ENCODE data around the gene WDSUB1. TPM values are rescaled to one million over a fixed set of nuclear protein-coding genes. Genes with fewer than 3 reads are reported as not detected.

Gene WDSUB1
- total RNA-seq, 1 experiment from 2014 or later = not detected

- Histone ChIP-seq H3K9me2 (replicated peaks; ENCODE audit: insufficient read depth, low read length) (no peaks in the 10 kb centered on the region), H3K4me1 (ENCODE audit: low read length) (no peaks in the 10 kb centered on the region), H3K79me2 (ENCODE audit: low read length) (no peaks in the 10 kb centered on the region), H3K4me3 (ENCODE audit: low read length) (no peak overlapping the region), H3K9me3 (ENCODE audit: low read length) (no peaks in the 10 kb centered on the region), H3K9ac (ENCODE audit: low read length) (no peak overlapping the region), H3K4me2 (ENCODE audit: low read depth, low read length, poor library complexity, severe bottlenecking) (no peak overlapping the region), H2AFZ (ENCODE audit: low read length) (no peak overlapping the region), H4K20me1 (ENCODE audit: insufficient read depth, low read depth, low read length) (no peaks in the 10 kb centered on the region), H3K27ac (ENCODE audit: low read length) (no peak overlapping the region), H3K27me3 (ENCODE audit: low read length) (no peaks in the 10 kb centered on the region), H3K36me3 (ENCODE audit: insufficient read depth, low read length) (no peaks in the 10 kb centered on the region)
- DNase-seq = no peak
These were observed 6.8 kb downstream of the WDSUB1 start for GRCh38 chr2:159279700-159280099.

- Histone ChIP-seq H3K4me2 (ENCODE audit: low read depth, low read length, poor library complexity, severe bottlenecking) (no peak overlapping the region), H3K9ac (ENCODE audit: low read length) (no peak overlapping the region), H3K4me1 (ENCODE audit: low read length) (no peaks in the 10 kb centered on the region), H3K9me2 (replicated peaks; ENCODE audit: insufficient read depth, low read length) (no peaks in the 10 kb centered on the region), H3K9me3 (ENCODE audit: low read length) (no peaks in the 10 kb centered on the region), H4K20me1 (ENCODE audit: insufficient read depth, low read depth, low read length) (no peaks in the 10 kb centered on the region), H3K36me3 (ENCODE audit: insufficient read depth, low read length) (no peaks in the 10 kb centered on the region), H3K79me2 (ENCODE audit: low read length) (no peaks in the 10 kb centered on the region), H3K27me3 (ENCODE audit: low read length) (no peaks in the 10 kb centered on the region), H2AFZ (ENCODE audit: low read length) (no peak overlapping the region), H3K4me3 (ENCODE audit: low read length) (no peak overlapping the region), H3K27ac (ENCODE audit: low read length) (no peak overlapping the region)
- DNase-seq = no peak
These were observed 11.4 kb downstream of the WDSUB1 start for GRCh38 chr2:159275111-159275510.

GRCh38 chr2:159272156-159272555, 14.3 kb downstream of the WDSUB1 start:
- DNase-seq = no peak
- H2AFZ ChIP-seq (ENCODE audit: low read length) = no peak overlapping the region
- H3K9me2 ChIP-seq (replicated peaks; ENCODE audit: insufficient read depth, low read length) = no peaks in the 10 kb centered on the region
- H3K4me1 ChIP-seq (ENCODE audit: low read length) = no peaks in the 10 kb centered on the region
- H3K4me2 ChIP-seq (ENCODE audit: low read depth, low read length, poor library complexity, severe bottlenecking) = no peak overlapping the region
- no peak overlapping the region for H3K9ac ChIP-seq (ENCODE audit: low read length)
- no peaks in the 10 kb centered on the region for H3K27me3 ChIP-seq (ENCODE audit: low read length)
- no peaks in the 10 kb centered on the region for H3K36me3 ChIP-seq (ENCODE audit: insufficient read depth, low read length)
- H4K20me1 ChIP-seq (ENCODE audit: insufficient read depth, low read depth, low read length) = no peaks in the 10 kb centered on the region
- H3K4me3 ChIP-seq (ENCODE audit: low read length) = no peak overlapping the region
- H3K27ac ChIP-seq (ENCODE audit: low read length) = no peak overlapping the region
- no peaks in the 10 kb centered on the region for H3K79me2 ChIP-seq (ENCODE audit: low read length)
- H3K9me3 ChIP-seq (ENCODE audit: low read length) = no peaks in the 10 kb centered on the region

- H3K9me3 ChIP-seq (ENCODE audit: low read length) = no peaks in the 10 kb centered on the region
- no peaks in the 10 kb centered on the region for H4K20me1 ChIP-seq (ENCODE audit: insufficient read depth, low read depth, low read length)
- H3K4me2 ChIP-seq (ENCODE audit: low read depth, low read length, poor library complexity, severe bottlenecking) = no peak overlapping the region
- no peaks in the 10 kb centered on the region for H3K4me1 ChIP-seq (ENCODE audit: low read length)
- no peak overlapping the region for H3K9ac ChIP-seq (ENCODE audit: low read length)
- DNase-seq = no peak
- no peak overlapping the region for H3K27ac ChIP-seq (ENCODE audit: low read length)
- H3K79me2 ChIP-seq (ENCODE audit: low read length) = no peaks in the 10 kb centered on the region
- H3K4me3 ChIP-seq (ENCODE audit: low read length) = no peak overlapping the region
- no peaks in the 10 kb centered on the region for H3K36me3 ChIP-seq (ENCODE audit: insufficient read depth, low read length)
- no peak overlapping the region for H2AFZ ChIP-seq (ENCODE audit: low read length)
- H3K9me2 ChIP-seq (replicated peaks; ENCODE audit: insufficient read depth, low read length) = no peaks in the 10 kb centered on the region
- no peaks in the 10 kb centered on the region for H3K27me3 ChIP-seq (ENCODE audit: low read length)
These were observed 15.6 kb downstream of the WDSUB1 start for GRCh38 chr2:159270744-159271379.

DNA sequence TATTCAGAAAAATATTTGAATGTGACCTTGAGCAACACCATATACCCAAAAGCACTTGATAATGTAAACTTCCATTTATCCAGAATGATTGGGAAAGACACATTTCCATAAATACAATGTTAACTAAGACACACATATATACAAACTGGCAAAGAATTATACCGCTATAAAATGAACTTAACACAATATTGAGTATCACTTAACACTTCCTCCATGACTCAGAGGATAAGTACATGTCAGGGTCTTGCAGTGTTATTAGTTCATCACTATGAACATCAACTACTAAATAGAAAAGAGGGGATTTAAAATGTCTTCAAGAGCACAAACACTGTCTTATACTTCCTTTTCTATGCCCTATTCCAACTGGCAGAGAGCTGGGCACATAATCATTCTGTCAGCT, 18.6 kb downstream of the WDSUB1 start:
- Histone ChIP-seq H3K9ac (ENCODE audit: low read length) (no peak overlapping the region), H3K4me1 (ENCODE audit: low read length) (no peaks in the 10 kb centered on the region), H2AFZ (ENCODE audit: low read length) (no peak overlapping the region), H3K4me3 (ENCODE audit: low read length) (no peak overlapping the region), H3K9me2 (replicated peaks; ENCODE audit: insufficient read depth, low read length) (no peaks in the 10 kb centered on the region), H3K36me3 (ENCODE audit: insufficient read depth, low read length) (no peaks in the 10 kb centered on the region), H3K4me2 (ENCODE audit: low read depth, low read length, poor library complexity, severe bottlenecking) (no peak overlapping the region), H3K9me3 (ENCODE audit: low read length) (no peaks in the 10 kb centered on the region), H3K27ac (ENCODE audit: low read length) (no peak overlapping the region), H4K20me1 (ENCODE audit: insufficient read depth, low read depth, low read length) (no peaks in the 10 kb centered on the region), H3K27me3 (ENCODE audit: low read length) (no peaks in the 10 kb centered on the region), H3K79me2 (ENCODE audit: low read length) (no peaks in the 10 kb centered on the region)
- no peak for DNase-seq

DNA sequence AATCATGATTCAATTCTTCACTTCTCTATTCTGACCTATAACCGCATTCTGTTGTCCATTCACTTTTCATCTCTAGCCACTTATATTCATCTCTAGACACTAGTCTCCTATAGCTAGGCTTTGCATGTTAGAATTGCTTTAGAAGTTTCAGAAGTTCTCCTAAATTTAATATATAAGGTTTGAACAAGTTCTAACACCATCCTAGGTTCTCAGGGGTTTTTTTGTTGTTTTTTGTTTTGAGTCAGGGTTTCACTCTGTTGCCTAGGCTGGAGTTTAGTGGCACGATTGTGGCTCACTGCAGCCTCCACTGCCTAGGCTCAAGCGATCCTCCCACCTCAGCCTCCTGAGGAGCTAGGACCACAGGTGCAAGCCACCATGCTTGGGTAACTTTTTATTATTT, 19.9 kb downstream of the WDSUB1 start:
- Histone ChIP-seq H3K9me3 (ENCODE audit: low read length) (no peaks in the 10 kb centered on the region), H3K79me2 (ENCODE audit: low read length) (no peaks in the 10 kb centered on the region), H3K27ac (ENCODE audit: low read length) (no peak overlapping the region), H2AFZ (ENCODE audit: low read length) (no peak overlapping the region), H3K9ac (ENCODE audit: low read length) (no peak overlapping the region), H3K27me3 (ENCODE audit: low read length) (no peaks in the 10 kb centered on the region), H4K20me1 (ENCODE audit: insufficient read depth, low read depth, low read length) (no peaks in the 10 kb centered on the region), H3K4me3 (ENCODE audit: low read length) (no peak overlapping the region), H3K4me1 (ENCODE audit: low read length) (no peaks in the 10 kb centered on the region), H3K9me2 (replicated peaks; ENCODE audit: insufficient read depth, low read length) (no peaks in the 10 kb centered on the region), H3K36me3 (ENCODE audit: insufficient read depth, low read length) (no peaks in the 10 kb centered on the region), H3K4me2 (ENCODE audit: low read depth, low read length, poor library complexity, severe bottlenecking) (no peak overlapping the region)
- no peak for DNase-seq

DNA sequence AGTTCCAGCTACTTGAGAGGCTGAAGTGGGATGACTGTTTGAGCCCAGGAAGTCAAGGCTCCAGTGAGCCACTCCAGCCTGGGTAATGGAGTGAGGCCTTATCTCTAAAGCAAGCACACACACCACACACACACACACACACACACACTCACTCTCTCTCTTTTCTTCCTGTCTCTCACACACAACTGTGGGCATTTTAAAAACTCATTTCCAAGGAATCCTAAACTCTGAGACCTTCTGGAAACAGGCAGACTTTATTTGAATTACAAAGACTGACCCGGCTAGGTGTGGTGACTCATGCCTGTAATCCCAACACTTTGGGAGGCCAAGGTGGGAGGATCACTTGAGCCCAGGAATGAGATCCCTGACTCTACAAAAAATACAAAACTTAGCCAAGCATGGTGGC, 21.3 kb downstream of the WDSUB1 start:
- H3K9ac ChIP-seq (ENCODE audit: low read length) = no peak overlapping the region
- no peaks in the 10 kb centered on the region for H3K9me3 ChIP-seq (ENCODE audit: low read length)
- H3K36me3 ChIP-seq (ENCODE audit: insufficient read depth, low read length) = no peaks in the 10 kb centered on the region
- no peaks in the 10 kb centered on the region for H3K9me2 ChIP-seq (replicated peaks; ENCODE audit: insufficient read depth, low read length)
- no peaks in the 10 kb centered on the region for H3K79me2 ChIP-seq (ENCODE audit: low read length)
- H4K20me1 ChIP-seq (ENCODE audit: insufficient read depth, low read depth, low read length) = no peaks in the 10 kb centered on the region
- H2AFZ ChIP-seq (ENCODE audit: low read length) = no peak overlapping the region
- no peak overlapping the region for H3K4me2 ChIP-seq (ENCODE audit: low read depth, low read length, poor library complexity, severe bottlenecking)
- no peak for DNase-seq
- no peak overlapping the region for H3K27ac ChIP-seq (ENCODE audit: low read length)
- no peak overlapping the region for H3K4me3 ChIP-seq (ENCODE audit: low read length)
- H3K27me3 ChIP-seq (ENCODE audit: low read length) = no peaks in the 10 kb centered on the region
- no peaks in the 10 kb centered on the region for H3K4me1 ChIP-seq (ENCODE audit: low read length)

DNA sequence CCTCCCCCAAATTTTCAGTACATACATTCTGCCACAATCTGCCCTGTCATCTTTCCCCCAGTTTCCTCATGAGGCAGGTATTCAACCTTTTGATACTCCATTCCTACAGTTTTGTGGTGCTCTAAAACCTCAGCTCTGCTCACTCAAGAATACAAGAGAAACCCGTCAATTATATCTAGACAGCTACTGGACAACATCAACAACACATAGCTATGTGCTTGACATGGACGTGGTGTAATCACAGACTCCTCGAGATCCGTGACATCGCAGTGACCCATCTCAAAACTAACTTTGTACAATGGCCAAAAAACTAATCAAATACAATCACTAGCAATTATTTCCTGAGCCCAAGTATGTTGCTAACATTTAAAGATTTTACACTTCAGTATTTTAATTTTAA, 23.6 kb downstream of the WDSUB1 start:
- no peaks in the 10 kb centered on the region for H3K9me3 ChIP-seq (ENCODE audit: low read length)

DNA sequence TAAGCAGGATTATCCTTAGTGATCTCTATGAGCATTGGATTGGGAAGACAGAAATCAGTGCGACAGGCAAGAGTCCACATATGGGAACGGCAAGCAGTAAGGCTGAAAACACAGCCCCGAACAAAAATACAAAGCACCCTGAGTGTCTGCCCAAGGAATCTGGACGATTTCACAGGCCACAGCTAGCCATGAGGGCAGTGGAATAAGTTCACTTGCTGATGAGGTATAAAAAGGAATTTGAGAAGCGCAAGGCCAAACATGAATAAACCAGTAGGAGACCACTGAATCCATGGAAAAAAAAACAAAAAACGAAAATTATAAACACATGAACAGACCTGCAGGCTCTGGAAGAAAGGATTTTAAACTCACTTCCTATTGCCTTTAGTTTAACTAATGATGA, 24.3 kb downstream of the WDSUB1 start:
- no peak overlapping the region for H3K4me2 ChIP-seq (ENCODE audit: low read depth, low read length, poor library complexity, severe bottlenecking)
- H3K79me2 ChIP-seq (ENCODE audit: low read length) = no peaks in the 10 kb centered on the region
- no peaks in the 10 kb centered on the region for H3K27me3 ChIP-seq (ENCODE audit: low read length)
- H3K9me2 ChIP-seq (replicated peaks; ENCODE audit: insufficient read depth, low read length) = no peaks in the 10 kb centered on the region
- H3K4me1 ChIP-seq (ENCODE audit: low read length) = no peaks in the 10 kb centered on the region
- no peaks in the 10 kb centered on the region for H4K20me1 ChIP-seq (ENCODE audit: insufficient read depth, low read depth, low read length)
- no peak overlapping the region for H2AFZ ChIP-seq (ENCODE audit: low read length)
- H3K4me3 ChIP-seq (ENCODE audit: low read length) = no peak overlapping the region
- H3K9me3 ChIP-seq (ENCODE audit: low read length) = no peaks in the 10 kb centered on the region
- no peak overlapping the region for H3K27ac ChIP-seq (ENCODE audit: low read length)
- H3K9ac ChIP-seq (ENCODE audit: low read length) = no peak overlapping the region
- no peak for DNase-seq
- H3K36me3 ChIP-seq (ENCODE audit: insufficient read depth, low read length) = no peaks in the 10 kb centered on the region

More for the DNA sequence above, 23.6 kb downstream of the WDSUB1 start:
- Histone ChIP-seq H3K4me1 (ENCODE audit: low read length) (no peaks in the 10 kb centered on the region), H3K9me2 (replicated peaks; ENCODE audit: insufficient read depth, low read length) (no peaks in the 10 kb centered on the region), H3K79me2 (ENCODE audit: low read length) (no peaks in the 10 kb centered on the region), H3K4me3 (ENCODE audit: low read length) (no peak overlapping the region), H2AFZ (ENCODE audit: low read length) (no peak overlapping the region), H3K36me3 (ENCODE audit: insufficient read depth, low read length) (no peaks in the 10 kb centered on the region), H3K9ac (ENCODE audit: low read length) (no peak overlapping the region), H3K27me3 (ENCODE audit: low read length) (no peaks in the 10 kb centered on the region), H4K20me1 (ENCODE audit: insufficient read depth, low read depth, low read length) (no peaks in the 10 kb centered on the region), H3K27ac (ENCODE audit: low read length) (no peak overlapping the region), H3K4me2 (ENCODE audit: low read depth, low read length, poor library complexity, severe bottlenecking) (no peak overlapping the region)
- no peak for DNase-seq

Measured in Karpas-422 (cell line).